SK-N-SH (cell line): Measurements from ENCODE around the gene FBXO42. TPM values are rescaled to one million over a fixed set of nuclear protein-coding genes. Genes with fewer than 3 reads are reported as not detected.
A peak's percentile ranks its signal among the peaks of the same experiment; 100 is the strongest.

Experiments used
- CTCF ChIA-PET: fragments of 300-600, 350-600 bp; formaldehyde crosslinking; extraction: SDS; loops from one replicate; lab custom pipeline; 2021; lab: Yijun Ruan, JAX
- POLR2A ChIA-PET: fragments of 350-600 bp; sonication (Branson Sonifier 250); formaldehyde crosslinking; extraction: SDS; loops from one replicate; lab custom pipeline; 2020; ENCODE audit warnings: antibody characterized with exemption, inconsistent platforms; lab: Yijun Ruan, JAX
- DNase-seq: peaks from one replicate; pipeline ENCODE4 v3.0.0; 2012
- H2AFZ ChIP-seq: fragments of 200-600 bp; sonication (generic); 2 replicates; pipeline ENCODE4 v1.8.1; 2016; ENCODE audit warnings: antibody characterized with exemption, mild to moderate bottlenecking, low read depth
- H3F3A ChIP-seq: fragments of 200-600 bp; sonication (generic); replicated peaks from 2 replicates; pipeline ENCODE3; 2016; ENCODE audit warnings: antibody characterized with exemption, mild to moderate bottlenecking; ENCODE audit not compliant: insufficient read depth
- H3K27ac ChIP-seq, 2 experiments: fragments of 200-500 bp in 1 of 2; fragments of 200-600 bp in 1 of 2; sonication (Bioruptor generic) in 1 of 2; sonication (generic), shearing (Covaris generic) in 1 of 2; 2 replicates each; pipeline versions ENCODE4 v1.5.1 to v1.6.1; 2014 to 2016; ENCODE audit warnings: low read depth in 2 of 2, inconsistent platforms in 1 of 2, low read length in 1 of 2, mild to moderate bottlenecking in 1 of 2, mixed read lengths in 1 of 2
- H3K27me3 ChIP-seq: fragments of 200-600 bp; sonication (generic), shearing (Covaris generic); 2 replicates; pipeline ENCODE4 v1.6.1; 2016; ENCODE audit warnings: mixed run types; ENCODE audit not compliant: insufficient read depth
- H3K36me3 ChIP-seq, 2 experiments: fragments of 200-500 bp in 1 of 2; fragments of 200-600 bp in 1 of 2; sonication (Bioruptor generic) in 1 of 2; sonication (generic) in 1 of 2; replicated peaks in 1 of 2; 2 replicates each; pipeline versions ENCODE3 to v1.5.1; 2014 to 2016; ENCODE audit warnings: low read length in 1 of 2, mild to moderate bottlenecking in 1 of 2; ENCODE audit not compliant: insufficient read depth in 2 of 2, control insufficient read depth in 1 of 2
- H3K4me1 ChIP-seq, 2 experiments: fragments of 200-500 bp in 1 of 2; fragments of 200-600 bp in 1 of 2; sonication (Bioruptor generic) in 1 of 2; sonication (generic), shearing (Covaris generic) in 1 of 2; 2 replicates each; pipeline versions ENCODE4 v1.5.1 to v1.6.1; 2014 to 2016; ENCODE audit warnings: low read depth in 1 of 2, low read length in 1 of 2, mixed run types in 1 of 2; ENCODE audit not compliant: insufficient read depth in 2 of 2, control insufficient read depth in 1 of 2
- H3K4me2 ChIP-seq: fragments of 200-600 bp; sonication (generic), shearing (Covaris generic); 2 replicates; pipeline ENCODE4 v1.6.1; 2017; ENCODE audit warnings: mixed run types
- H3K4me3 ChIP-seq, 2 experiments: fragments of 200-500 bp in 1 of 2; fragments of 200-600 bp in 1 of 2; sonication (Bioruptor generic) in 1 of 2; sonication (generic), shearing (Covaris generic) in 1 of 2; 2 replicates each; pipeline versions ENCODE4 v1.5.1 to v1.8.1; 2014 to 2016; ENCODE audit warnings: low read depth in 2 of 2, inconsistent platforms in 1 of 2, low read length in 1 of 2, mild to moderate bottlenecking in 1 of 2, mixed read lengths in 1 of 2, moderate library complexity in 1 of 2
- H3K79me2 ChIP-seq: fragments of 200-600 bp; sonication (generic); 2 replicates; pipeline ENCODE4 v1.8.1; 2017; ENCODE audit warnings: mild to moderate bottlenecking; ENCODE audit not compliant: insufficient read depth
- H3K9ac ChIP-seq: fragments of 200-600 bp; sonication (generic); 2 replicates; pipeline ENCODE4 v1.6.1; 2017; ENCODE audit warnings: mixed run types
- H3K9me2 ChIP-seq: fragments of 200-600 bp; sonication (generic); 2 replicates; pipeline ENCODE4 v1.6.1; 2017; ENCODE audit warnings: mixed run types
- H3K9me3 ChIP-seq: fragments of 200-600 bp; sonication (generic); 2 replicates; pipeline ENCODE4 v1.6.1; 2017; ENCODE audit warnings: mixed run types, mild to moderate bottlenecking, moderate library complexity
- H4K20me1 ChIP-seq: fragments of 200-600 bp; sonication (generic); 2 replicates; pipeline ENCODE4 v1.6.1; 2017; ENCODE audit warnings: mild to moderate bottlenecking, mixed run types; ENCODE audit not compliant: insufficient read depth
- CHD2 ChIP-seq: fragments of 150-350 bp; IDR thresholded peaks from 2 replicates; pipeline ENCODE4 v1.6.1; 2018; ENCODE audit warnings: low read length; ENCODE audit not compliant: partially characterized antibody
- CTCF ChIP-seq: fragments of 200-600 bp; sonication (generic); IDR thresholded peaks from 2 replicates; pipeline ENCODE4 v1.6.1; 2017; ENCODE audit warnings: antibody characterized with exemption, mild to moderate bottlenecking, moderate library complexity
- EP300 ChIP-seq, 2 experiments: IDR thresholded peaks; 2 replicates each; pipeline versions ENCODE4 v1.4.0 to v1.6.1; 2012; ENCODE audit warnings: borderline replicate concordance in 1 of 2, low read depth in 1 of 2, low read length in 1 of 2
- EZH2phosphoT487 ChIP-seq: fragments of 200-600 bp; sonication (generic); IDR thresholded peaks from 2 replicates; pipeline ENCODE4 v1.6.1; 2017; ENCODE audit warnings: low read depth, mixed run types, mild to moderate bottlenecking, antibody characterized with exemption, moderate library complexity, borderline replicate concordance
- FOSL2 ChIP-seq: IDR thresholded peaks from 2 replicates; pipeline ENCODE4 v1.4.0; 2012; ENCODE audit warnings: low read depth, mild to moderate bottlenecking, moderate library complexity, borderline replicate concordance
- FOXJ3 ChIP-seq: sonication (generic); formaldehyde crosslinking; IDR thresholded peaks from 2 replicates; pipeline ENCODE4 v1.5.1; 2020; ENCODE audit warnings: mild to moderate bottlenecking, missing genetic modification reagents
- GATA2 ChIP-seq: sonication (generic); formaldehyde crosslinking; IDR thresholded peaks from 2 replicates; pipeline ENCODE4 v1.5.0; 2020; ENCODE audit warnings: mild to moderate bottlenecking, missing genetic modification reagents
- MAX ChIP-seq: IDR thresholded peaks from 2 replicates; pipeline ENCODE4 v1.4.0; 2012; ENCODE audit warnings: low read depth
- MEF2A ChIP-seq: IDR thresholded peaks from 2 replicates; pipeline ENCODE4 v1.4.0; 2012; ENCODE audit warnings: low read depth, borderline replicate concordance
- MXI1 ChIP-seq: IDR thresholded peaks from 2 replicates; pipeline ENCODE4 v1.6.1; 2012; ENCODE audit warnings: mild to moderate bottlenecking, low read depth, low read length, improper control_type of control experiment
- NFIC ChIP-seq: IDR thresholded peaks from 2 replicates; pipeline ENCODE4 v1.4.0; 2012; ENCODE audit warnings: borderline replicate concordance
- NRF1 ChIP-seq: IDR thresholded peaks from 2 replicates; pipeline ENCODE4 v1.6.1; 2012; ENCODE audit warnings: low read depth, mild to moderate bottlenecking, low read length
- PBX3 ChIP-seq: IDR thresholded peaks from 2 replicates; pipeline ENCODE4; 2012
- RAD21 ChIP-seq: IDR thresholded peaks from 2 replicates; pipeline ENCODE4 v1.6.1; 2012; ENCODE audit warnings: mild to moderate bottlenecking, low read length
- RCOR1 ChIP-seq: fragments of 150-350 bp; IDR thresholded peaks from 2 replicates; pipeline ENCODE4 v1.6.1; 2017; ENCODE audit warnings: antibody characterized with exemption, low read length
- REST ChIP-seq: IDR thresholded peaks from 2 replicates; pipeline ENCODE4 v1.6.1; 2012; ENCODE audit warnings: mild to moderate bottlenecking, low read depth, low read length, moderate library complexity
- SMC3 ChIP-seq: IDR thresholded peaks from 2 replicates; pipeline ENCODE4 v1.6.1; 2012; ENCODE audit warnings: low read depth, low read length, improper control_type of control experiment
- TCF12 ChIP-seq: IDR thresholded peaks from 2 replicates; pipeline ENCODE4 v1.4.0; 2012
- TEAD4 ChIP-seq: IDR thresholded peaks from 2 replicates; pipeline ENCODE4 v1.4.0; 2012; ENCODE audit warnings: mild to moderate bottlenecking, borderline replicate concordance; ENCODE audit not compliant: insufficient read depth
- USF2 ChIP-seq: fragments of 150-350 bp; IDR thresholded peaks from 2 replicates; pipeline ENCODE4 v1.6.1; 2017; ENCODE audit warnings: antibody characterized with exemption, low read length, low read depth, borderline replicate concordance
- WGBS: methylation state at CpG from one replicate; pipeline ENCODE4 v1.1.6; 2017; ENCODE audit warnings: low lambda C conversion rate; 5-methylcytosine and 5-hydroxymethylcytosine counted together
- polyA plus RNA-seq, 3 experiments: library from polyadenylated mRNA; depleted of rRNA; stranded (reverse); fragments of >200 nt; gene quantifications; 2 replicates each; pipeline ENCODE4 v1.2.3, GENCODE V29; 2012

Gene FBXO42
- polyA plus RNA-seq, 1 of the 3 experiments (the other 2 are of a cell fraction) = 8.6 TPM

GRCh38 chr1:16248603-16249516 is 103.4 kb downstream of the FBXO42 start:
- peak; percentile 80 for DNase-seq
- ChIA-PET CTCF (interaction anchor here (1.1 to 3.0 kb wide), 13 partner anchors 9 to 176 kb away, joined by 3 to 28 read pairs (median 5); partner anchors contain the start of genes CPLANE2, FAM131C and FBXO42), POLR2A (interaction anchor here (0.6 to 1.3 kb wide), 6 partner anchors 32 to 415 kb away, joined by 3 to 5 read pairs (median 4); partner anchors contain the start of gene FBXO42)
- no peaks in the 10 kb centered on the region for H4K20me1 ChIP-seq
- H3K36me3 ChIP-seq = peaks cover 7 to 43% of the 10 kb centered on the region in 2 experiments
- H3K4me2 ChIP-seq = peak overlapping the region; percentile 30; the same call in 1 of the 2 replicates
- no peaks in the 10 kb centered on the region for H3K27me3 ChIP-seq
- peak overlapping the region; percentile 70 to 99 for H3K27ac ChIP-seq
- H3F3A ChIP-seq = peaks cover 16% of the 10 kb centered on the region
- H3K79me2 ChIP-seq = no peaks in the 10 kb centered on the region
- H3K9me2 ChIP-seq = no peaks in the 10 kb centered on the region
- TF ChIP-seq SMC3 (no peak), CHD2 (peak; percentile 46), RAD21 (peak; percentile 18; the same call in 1 of the 2 replicates), PBX3 (peak; percentile 52; the same call in 1 of the 2 replicates), MXI1 (peak; percentile 50), NRF1 (no peak), USF2 (no peak), EZH2phosphoT487 (no peak), TCF12 (peak; percentile 82), FOXJ3 (CRISPR knock-in tag) (peak; percentile 92), TEAD4 (no peak), MEF2A (no peak), NFIC (peak; percentile 97), CTCF (no peak), FOSL2 (no peak), GATA2 (peak; percentile 88), REST (no peak), RCOR1 (no peak), MAX (peak; percentile 56; the same call in 1 of the 2 replicates), EP300 (IDR thresholded peaks at IDR 0.05; ENCODE audit: borderline replicate concordance in 1 of 2, low read depth in 1 of 2, low read length in 1 of 2) (peak in 1 of 2 experiments; percentile 81; a peak in 2 of 4 replicates)
- TF ChIP-seq, all 33 proteins: peak for 10
- 40% methylated on average over 7 of the region's 7 CpGs for WGBS
- Histone ChIP-seq H3K9me3 (no peaks in the 10 kb centered on the region), H3K4me1 (peaks cover 23 to 62% of the 10 kb centered on the region in 2 experiments), H2AFZ (no peak overlapping the region), H3K4me3 (no peak overlapping the region), H3K9ac (0 out of 2 replicates have a peak overlapping the region, but pooled peaks have one; percentile 3)
